HG02938 (cell line): ENCODE data around the gene AIG1.
A peak's percentile ranks its signal among the peaks of the same experiment; 100 is the strongest.
"Not testable (repeated sequence)": the region's sequence is repeated elsewhere in the genome, so short reads cannot be mapped to it uniquely, and the experiment has no call there.

Experiments used
- ATAC-seq: cut with Tn5 transposase; IDR thresholded peaks from one replicate; pipeline ENCODE4 v1.9.1; 2021; ENCODE audit warnings: mild to moderate bottlenecking, moderate library complexity; ENCODE audit not compliant: unreplicated experiment

The AIG1 gene

DNA sequence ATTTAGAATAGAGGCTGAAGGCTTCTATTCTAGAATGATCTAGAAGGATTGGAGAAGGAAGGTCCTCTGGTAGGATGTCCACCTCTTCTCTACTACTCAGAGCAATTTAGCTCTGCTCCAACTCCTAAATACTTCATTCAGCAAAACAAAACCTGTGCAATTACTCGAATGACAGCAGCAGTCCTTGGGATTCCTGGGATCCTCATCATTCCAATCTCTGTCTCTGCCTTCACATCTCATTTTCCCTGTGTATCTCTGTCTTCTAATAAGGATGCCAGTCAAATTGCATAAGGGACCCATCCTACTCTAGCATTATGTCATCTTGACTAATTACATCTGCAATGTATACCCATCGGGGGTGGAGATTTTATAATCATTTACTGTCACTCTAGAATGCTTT is 5.5 kb upstream of the AIG1 start:
- no peak for ATAC-seq

DNA sequence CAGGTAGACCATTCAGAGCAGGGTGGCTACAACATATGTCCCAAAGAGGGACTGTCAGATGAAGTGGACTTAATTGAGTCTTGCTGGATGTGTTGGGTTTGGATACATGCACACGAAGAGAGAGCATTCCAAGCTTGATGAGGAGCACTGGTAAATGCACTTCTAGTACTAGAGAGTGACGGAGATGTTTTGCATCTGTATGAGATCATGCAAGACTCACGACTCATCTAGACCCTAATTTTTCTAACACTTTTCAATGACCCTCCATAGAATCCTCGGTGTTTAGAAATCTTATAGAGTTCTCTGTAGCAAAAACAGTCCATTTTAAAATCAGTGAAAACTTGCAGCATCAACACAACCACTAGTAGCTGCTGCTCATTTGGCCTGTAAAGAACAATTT is 4.8 kb upstream of the AIG1 start:
- no peak for ATAC-seq

DNA sequence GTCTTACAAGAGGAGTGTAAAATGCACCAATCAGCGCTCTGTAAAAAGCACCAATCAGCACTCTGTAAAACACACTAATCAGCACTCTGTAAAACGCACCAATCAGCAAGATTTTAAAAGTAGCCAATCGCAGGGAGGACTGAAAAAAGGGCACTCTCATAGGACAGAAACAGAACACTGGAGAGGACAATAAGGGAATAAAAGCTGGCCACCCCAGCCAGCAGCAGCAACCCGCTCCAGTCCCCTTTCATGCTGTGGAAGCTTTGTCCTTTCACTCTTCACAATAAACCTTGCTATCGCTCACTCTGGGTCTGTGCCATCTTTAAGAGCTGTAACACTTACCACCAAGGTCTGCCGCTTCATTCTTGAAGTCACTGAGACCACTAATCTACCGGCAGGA is 1.7 kb upstream of the AIG1 start:
- no peak for ATAC-seq

DNA sequence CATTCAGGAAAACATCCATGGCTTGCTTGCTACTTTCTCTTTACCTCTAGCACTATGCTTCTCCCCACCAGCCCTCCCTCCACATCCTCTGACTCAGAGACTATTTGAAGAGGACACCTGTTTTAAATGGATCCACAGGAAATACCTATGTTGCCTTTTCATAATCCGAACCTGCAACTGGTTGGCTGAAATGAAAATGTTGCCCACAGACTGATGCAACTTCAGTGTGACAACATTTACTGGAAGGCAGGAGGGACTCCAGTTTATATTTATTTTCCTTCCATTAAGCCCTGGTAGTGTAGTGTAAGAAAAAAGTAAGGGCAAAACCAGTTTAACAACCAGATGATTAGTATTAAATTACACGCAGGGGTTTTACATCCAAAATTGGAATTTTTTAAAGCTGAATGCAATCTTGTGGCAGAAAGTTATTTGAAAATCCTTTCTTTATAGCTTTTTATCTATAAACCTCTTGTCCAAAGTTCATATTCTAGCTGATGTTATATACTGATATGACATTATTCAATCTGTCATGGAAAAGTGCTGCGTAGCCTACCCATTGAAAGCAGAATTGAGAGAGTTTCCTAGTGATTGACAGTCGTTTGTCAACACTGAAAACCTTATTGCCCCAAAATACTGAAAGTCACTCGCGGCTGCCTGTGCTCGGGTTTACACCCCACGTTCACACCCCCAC is 881 bp upstream of the AIG1 start:
- ATAC-seq, result no peak

DNA sequence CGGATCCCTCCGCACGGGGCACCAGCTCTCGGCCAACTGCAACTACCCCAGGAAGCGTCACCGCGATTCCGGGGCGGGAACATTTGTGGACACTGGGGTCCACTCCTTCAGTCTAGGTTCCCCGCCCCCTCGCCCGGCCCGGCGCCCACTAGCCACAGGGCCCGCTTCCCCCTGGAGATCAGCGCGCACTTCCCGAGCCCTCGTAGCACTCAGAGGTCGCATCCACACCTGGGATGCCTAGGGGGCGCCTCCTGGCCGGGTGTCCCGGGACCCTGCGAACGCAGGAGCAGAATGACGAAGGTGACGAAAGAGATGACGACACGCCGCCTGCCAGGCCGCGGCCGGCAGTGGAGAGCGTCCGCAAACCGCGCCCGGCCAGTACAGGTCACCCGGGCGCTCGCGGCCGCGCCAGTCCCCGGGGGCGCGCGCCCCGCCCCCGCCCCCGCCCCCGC is 309 bp upstream of the AIG1 start:
- ATAC-seq, result peak; percentile 72

DNA sequence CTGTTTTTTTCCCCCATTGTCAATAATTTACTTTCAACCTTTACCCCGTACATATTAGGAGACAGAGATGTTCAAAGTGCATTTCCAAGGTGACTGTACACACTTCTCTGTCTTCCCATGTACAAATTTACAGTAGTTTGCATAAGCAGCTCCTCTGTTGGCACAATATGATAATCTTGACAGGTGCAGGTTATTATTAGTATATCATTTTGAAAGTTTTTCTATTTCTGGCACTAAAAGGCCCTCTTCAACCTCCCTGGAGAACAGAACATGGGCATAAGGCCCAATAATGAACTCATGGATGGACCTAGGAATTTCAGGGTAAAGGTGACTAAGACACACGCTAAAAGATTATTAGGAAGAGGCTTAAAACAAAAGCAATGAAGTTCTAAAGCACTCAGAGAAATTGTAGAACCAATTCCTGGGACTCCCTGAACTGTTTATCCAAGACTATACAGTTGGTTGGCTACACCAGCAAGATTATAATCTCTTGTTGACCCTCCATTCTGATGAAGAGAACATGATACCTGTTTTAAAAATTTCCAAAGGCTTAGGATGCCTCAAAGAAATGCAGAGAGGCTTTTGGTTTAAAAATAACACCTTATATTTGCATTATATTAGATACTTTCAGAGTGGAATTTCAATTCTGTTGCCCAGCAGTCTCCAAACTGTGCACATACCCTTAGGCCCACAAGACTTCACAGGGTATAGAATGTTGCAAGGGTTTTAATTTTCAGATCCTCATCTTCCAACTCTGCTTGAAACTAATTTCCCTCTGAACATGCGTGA is 1.1 kb downstream of the AIG1 start:
- no peak for ATAC-seq

DNA sequence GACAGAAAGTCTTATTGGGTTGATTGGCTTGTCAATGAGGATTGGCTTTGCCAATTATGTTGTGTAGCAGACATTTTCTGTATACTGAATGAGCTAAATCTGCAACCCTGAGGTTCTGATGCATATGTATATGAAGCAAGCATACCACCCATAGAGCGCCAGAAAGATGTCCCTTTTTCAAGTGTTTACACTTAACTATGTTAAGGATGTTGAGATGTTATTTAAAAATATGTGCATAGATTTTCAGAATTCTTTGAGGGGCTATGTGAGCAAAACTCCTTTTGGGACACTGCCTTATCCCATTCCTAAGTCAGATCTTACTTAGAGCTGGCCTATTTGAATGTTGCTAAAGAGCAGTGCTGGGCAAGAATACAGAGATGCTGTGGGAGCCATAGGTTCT is 1.9 kb downstream of the AIG1 start:
- no peak for ATAC-seq

DNA sequence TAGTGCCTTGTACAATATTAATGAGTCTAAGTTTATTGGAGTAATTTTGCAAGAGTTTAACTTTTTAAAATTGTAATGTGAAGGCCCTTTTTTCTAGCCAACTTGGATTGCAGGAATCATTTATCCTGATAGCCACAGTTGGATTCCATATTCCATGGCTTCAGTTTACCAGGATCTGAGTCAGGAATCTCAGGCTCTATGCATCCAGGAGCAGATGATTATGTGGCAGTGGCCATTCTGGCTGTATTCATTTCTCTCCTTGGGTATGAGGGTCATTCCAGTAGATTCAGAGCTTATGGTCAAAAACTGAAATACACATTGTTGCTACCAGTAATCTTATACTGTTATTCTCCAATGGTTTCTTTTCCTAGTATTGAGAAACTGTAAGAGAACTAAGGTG is 2.9 kb downstream of the AIG1 start:
- no peak for ATAC-seq

DNA sequence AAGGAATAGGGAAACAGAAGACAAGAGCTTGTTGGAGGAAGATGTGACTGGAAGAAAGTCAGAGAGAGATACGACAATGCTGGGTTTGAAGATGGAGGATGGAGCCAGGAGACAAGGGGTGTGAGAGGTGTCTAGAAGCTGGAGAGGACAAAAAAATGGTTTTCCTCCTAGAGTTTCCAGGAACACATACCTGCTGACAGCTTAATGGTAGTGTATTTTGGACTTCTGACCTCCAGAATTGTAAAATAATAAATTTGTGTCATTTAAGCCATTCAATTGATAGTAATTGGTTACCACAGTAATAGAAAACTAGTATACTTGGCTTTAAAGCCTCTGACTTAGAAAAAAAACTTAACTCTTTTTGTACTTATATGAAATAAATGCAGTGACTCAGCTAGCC is 3.6 kb downstream of the AIG1 start:
- ATAC-seq, result no peak

DNA sequence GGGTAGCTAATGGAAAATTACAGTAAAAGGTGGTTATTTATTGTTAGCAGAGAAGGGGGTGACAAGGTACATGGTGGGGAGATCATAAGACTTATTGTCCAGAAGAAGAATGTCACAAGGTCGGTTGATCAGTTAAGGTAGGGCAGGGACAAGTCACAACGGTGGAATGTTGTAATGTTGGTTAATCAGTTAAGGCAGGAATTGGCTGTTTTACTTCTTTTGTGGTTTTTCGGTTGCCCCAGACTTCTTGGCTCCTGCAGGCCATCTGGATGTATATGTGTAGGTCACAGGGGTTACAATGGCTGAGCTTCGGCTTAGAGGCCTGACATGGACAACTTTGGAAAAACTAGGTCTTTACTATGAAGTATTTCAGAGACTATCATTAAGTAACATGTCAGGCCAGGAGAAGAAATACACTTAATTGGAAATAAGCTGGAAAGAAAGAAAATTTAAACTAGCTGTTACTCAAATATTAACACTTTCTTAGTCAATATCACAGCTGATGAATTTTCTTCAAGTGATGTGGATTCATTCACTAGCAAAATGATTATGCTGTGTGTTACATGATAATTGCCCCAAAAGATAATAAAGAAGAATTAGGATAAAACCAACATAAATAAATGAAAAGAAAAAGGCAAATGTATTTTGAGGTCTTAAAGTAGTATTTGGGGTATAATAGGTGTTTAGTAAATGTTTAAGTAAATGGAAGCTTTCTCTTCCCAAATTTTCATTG is 4.4 kb downstream of the AIG1 start:
- no peak for ATAC-seq

DNA sequence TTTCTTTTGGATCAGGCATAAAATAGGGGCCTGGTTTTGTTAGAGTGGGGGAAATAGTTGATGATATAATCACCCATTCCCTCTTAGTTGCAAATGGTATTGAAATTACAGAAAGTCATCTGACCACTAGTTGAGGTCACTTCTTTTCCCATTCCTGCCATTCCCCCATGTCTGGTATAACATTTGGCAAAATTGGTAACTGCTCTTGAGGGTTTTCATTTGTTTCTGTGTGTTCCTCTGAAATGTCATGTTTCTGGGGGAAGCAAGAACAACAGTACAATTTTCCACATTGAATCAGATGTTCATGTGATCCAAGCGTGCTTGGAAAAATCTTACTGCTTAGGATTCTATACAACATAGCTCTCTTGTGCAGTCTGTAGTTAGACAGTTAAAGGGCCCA is 7.3 kb downstream of the AIG1 start:
- no peak for ATAC-seq

DNA sequence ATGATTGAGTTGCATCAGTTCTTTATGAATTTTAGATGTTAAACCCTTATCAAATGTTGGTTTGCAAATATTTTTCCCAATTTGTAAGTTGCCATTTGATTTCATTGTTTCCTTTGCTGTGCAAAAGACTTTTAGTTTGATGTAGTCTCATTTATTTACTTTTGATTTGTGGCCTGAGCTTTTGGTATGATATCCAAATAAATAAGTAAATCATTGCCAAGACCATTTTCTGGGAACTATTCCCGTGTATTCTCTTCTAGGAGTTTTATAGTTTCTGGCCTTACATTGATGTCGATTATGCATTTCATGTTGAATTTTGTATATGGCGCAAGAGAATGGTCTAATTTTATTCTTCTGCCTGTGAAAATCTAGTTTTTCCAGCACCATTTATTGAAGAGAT is 13.4 kb downstream of the AIG1 start:
- ATAC-seq, result no peak

DNA sequence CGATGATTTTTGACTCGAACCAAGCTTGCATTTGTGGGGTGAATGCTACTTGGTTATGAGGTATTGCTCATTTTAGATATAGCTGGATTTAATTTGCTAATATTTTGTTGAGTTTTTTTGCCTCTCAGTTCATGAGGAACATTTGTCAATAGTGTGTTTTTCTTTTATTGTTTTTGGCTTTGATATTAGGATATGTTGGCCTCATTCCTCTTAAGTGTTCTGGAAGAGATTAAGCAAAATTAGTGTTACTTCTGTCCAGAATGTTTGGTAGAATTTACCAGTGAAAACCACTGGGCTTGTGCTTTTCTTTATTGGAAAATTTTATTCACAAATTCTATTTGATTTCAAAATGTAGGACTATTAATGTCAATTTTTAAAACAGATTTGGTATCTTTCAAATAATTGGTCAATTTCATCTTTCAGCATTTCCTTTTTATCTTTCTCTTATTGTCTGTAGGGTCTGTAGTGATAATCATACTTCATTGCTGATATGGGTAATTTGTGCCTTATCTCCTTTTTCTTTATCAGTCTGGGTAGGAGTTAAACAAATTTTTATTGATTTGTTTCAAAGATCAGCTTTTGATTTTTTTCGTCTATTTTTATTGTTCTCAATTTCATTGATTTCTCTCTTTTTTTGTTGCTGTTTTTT is 14.1 kb downstream of the AIG1 start:
- no peak for ATAC-seq

DNA sequence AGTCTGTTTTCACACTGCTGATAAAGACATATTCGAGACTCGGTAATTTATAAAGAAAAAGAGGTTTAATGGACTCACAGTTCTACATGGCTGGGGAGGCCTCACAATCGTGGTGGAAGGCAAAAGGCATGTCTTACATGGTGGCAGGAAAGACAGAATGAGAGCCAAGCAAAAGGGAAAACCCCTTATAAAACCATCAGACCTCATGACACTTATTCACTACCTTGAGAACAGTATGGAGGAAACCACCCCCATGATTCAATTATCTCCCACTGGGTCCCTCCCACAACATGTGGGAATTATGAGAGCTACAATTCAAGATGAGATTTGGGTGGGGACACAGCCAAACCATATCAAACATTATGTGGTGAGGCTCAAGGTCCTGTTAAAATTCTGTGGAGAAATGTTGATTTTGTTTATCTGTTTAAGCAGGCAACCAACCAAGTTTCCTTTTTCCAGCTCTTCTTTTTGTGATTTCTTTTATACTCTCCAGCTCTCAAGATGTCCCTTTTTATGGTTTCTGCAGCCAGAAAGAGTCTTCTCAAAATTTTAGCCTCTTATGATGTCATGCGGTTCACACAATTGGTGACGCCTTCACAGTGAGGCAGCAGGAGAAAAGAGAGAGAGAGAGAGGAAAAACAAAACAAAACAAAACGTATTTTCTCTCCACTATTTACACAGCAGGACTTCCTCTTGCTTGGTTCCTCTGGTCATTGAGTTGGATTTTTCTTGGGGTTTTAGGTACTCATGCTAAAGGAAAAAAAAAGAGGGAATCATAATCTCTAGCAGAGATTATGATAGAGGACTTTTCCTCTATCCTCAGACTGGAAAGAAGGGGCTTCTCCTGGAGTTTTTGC is 18.0 kb downstream of the AIG1 start:
- no peak for ATAC-seq

DNA sequence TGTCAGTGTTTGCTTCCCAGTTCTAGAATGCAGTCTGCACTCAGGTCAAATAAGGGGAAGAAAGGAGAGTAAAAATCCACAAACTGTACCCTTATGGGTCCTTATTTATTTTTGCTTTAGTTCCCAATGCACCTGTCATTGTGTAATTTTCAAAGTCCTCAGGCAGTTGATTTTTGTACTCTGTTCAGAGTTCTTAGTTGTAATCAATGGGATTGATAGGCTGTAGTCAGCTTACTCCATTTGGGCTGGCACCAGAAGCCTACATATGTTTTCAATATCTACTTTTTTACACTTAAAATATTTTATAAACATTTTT is 18.6 kb downstream of the AIG1 start:
- no peak for ATAC-seq

DNA sequence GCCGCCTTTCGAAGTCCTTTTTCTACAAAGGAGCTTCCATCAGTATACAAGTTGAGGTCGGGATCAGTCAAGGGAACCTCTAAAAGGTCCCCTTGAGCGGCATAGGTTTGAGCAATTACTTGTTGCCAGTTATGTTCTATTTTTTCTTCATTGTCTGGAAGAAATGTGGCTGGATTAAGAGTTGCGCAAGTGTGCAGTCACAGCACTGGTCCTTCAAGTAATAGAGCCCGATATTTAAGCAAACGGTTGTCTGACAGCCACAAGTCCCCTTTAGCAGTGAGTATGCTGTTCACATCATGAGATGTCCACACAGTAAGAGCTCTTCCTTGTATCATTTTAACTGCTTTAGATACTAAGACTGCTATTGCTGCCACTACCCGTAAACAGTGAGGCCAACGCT is 21.6 kb downstream of the AIG1 start:
- not testable (repeated sequence) for ATAC-seq

DNA sequence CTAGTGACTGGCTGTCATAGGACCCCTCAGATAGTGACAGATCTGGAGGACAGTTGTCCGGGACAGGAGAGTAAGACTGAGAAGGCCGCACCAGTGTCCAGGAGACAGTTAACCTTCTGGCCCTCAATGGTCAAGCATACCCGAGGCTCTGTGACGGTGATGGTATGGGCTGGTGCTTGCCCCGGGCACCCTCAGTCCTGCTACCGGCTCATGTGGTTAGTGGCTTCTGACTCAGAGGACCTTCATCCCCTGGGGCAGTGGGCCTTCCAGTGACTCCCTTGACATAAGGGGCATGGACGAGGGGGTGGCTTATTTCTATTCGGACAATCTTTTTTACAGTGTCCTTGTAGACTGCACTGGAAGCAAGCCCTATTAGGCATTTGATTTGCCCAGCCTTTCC is 23.3 kb downstream of the AIG1 start:
- ATAC-seq, result not testable (repeated sequence)

DNA sequence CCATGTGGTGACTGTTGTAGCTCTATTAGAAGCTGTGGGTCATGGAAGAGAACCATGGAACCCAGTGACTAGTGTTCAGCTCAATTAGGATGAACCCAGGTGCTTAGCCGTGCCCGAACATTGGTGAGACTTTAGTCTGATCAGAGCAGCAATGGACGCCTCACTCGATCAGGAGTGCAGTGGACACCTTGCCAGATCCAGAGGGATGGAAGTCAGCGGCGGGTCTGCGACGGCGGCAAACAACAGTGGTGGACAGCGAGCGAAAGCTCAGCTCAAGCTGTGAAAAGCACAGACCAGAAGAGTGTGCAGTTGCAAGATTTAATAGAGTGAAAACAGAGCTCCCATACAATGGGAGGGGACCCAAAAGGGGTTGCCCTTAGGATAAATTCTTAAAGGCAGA is 26.6 kb downstream of the AIG1 start:
- ATAC-seq, result not testable (repeated sequence)

DNA sequence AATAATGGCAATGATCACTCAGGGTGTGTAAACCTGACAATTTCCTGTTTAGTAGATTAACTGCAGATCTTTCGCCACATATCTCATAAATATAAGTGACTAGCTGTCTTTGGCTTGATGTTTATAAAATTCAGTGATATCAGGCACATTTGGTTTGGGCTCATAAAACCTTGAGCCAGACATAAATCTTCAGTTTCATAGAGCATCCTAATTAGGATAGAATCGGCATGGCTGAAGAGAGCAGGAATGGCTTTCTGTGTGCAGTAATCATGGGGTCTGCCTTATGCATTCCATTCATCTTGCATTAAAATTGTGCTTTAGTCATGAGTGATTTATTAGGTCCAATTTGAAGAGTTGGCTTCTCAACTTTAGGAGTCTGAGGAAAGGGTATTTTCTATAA is 27.2 kb downstream of the AIG1 start:
- no peak for ATAC-seq

DNA sequence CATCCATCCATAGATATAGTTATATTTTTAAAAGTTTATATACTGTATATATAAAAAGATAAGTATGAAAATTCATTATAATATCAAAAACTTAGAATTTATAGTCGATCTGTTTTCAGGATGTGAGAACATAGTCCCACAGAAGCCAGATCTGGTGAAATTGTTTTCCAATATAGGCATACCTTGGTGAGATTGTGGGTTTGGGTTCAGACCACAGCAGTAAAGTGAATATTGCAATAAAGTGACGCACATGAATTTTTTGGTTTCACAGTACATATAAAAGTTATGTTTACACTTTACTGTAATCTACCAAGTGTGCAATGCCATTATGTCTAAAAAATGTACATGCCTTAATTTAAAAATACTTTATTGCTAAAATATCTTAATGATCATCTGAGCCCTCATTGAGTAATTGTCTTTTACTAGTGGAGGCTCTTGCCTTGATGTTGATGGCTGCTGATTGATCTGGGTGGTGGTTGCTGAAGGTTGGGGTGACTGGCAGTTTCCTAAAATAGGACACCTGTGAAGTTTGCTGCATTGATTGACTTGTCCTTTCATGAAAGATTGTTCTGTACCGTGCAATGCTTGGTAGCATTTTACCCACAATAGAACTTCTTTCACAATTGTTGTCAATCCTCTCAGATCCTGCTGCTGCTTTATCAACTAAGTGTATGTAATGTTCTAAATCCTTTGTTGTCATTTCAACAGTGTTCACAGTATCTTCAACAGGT is 29.8 kb downstream of the AIG1 start:
- ATAC-seq, result no peak
